ENCODE data around the gene TOP3B. TPM values are rescaled to one million over a fixed set of nuclear protein-coding genes. Genes with fewer than 3 reads are reported as not detected.
"Not testable (repeated sequence)": the region's sequence is repeated elsewhere in the genome, so short reads cannot be mapped to it uniquely, and the experiment has no call there.

The TOP3B gene
- total RNA-seq, 5 donors from 2014 or later (not counting 1 experiment from before 2014, with no cell fraction given), result 58.9 to 90.6 (median 65.9) TPM

DNA sequence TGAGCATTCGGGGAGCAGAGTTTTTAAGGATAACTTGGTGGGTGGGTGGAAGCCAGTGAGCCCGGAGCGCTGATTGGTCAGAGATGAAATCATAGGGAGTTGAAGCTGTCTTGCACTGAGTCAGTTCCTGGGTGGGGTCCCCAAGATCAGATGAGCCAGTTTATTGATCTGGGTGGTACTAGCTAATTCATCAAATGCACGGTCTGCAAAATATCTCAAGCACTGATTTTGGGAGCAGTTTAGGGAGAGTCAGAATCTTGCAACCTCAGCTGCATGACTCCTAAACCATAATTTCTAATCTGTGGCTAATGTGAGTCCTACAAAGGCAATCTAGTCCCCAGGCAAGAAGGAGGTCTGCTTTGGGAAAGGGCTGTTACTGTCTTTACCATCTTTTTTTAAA, 72.2 kb downstream of the TOP3B start:
- H3K27me3 Mint-ChIP-seq; H3K9me3 ChIP-seq; CTCF ChIA-PET; H3K36me3 Mint-ChIP-seq; H3K4me3 Mint-ChIP-seq; DNase-seq; H3K27me3 ChIP-seq (replicated peaks in 1 of 2; ENCODE audit: control insufficient read depth in 2 of 2, extremely low read depth in 1 of 2, insufficient read depth in 2 of 2, low read length in 1 of 2); H3K9me3 Mint-ChIP-seq; H3K27ac ChIP-seq (ENCODE audit: low read length); H3K4me1 ChIP-seq (ENCODE audit: control insufficient read depth in 1 of 2, extremely low read depth in 1 of 2, insufficient read depth in 2 of 2, low read length in 2 of 2); ATAC-seq (replicated peaks in 1 of 4); H3K36me3 ChIP-seq (ENCODE audit: control insufficient read depth in 2 of 2, extremely low read depth in 1 of 2, insufficient read depth in 1 of 2, low read length in 1 of 2); H3K4me1 Mint-ChIP-seq; H3K27ac Mint-ChIP-seq; POLR2A ChIA-PET; H3K4me3 ChIP-seq (ENCODE audit: control insufficient read depth in 1 of 2, extremely low read depth in 1 of 2, low read length in 1 of 2): not testable (repeated sequence)
- WGBS (ENCODE audit: insufficient coverage), result 97% methylated on average over 3 of the region's 4 CpGs

DNA sequence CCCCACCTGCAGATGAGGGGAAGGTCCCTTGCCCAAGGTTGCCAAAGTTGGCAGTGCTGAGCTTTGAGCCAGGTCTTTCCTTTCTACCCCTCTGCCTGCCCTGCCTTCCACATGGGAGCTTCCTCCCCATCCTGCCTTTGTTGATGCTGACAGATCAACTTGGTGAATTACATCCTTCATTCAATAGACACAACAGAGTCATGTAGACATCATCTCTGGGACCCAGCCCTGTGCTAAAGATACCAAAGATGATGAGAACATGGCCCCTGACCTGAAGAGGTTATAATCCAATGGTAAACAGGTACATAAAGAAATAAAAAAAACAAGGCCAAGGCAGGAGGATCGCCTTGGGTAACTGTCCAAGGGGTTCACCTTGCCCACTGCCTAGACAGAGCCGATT, 72.7 kb downstream of the TOP3B start:
- 86% methylated on average over 2 of the region's 2 CpGs for WGBS (ENCODE audit: insufficient coverage)
- no peaks in the 10 kb centered on the region for H3K9me3 ChIP-seq
- CTCF ChIA-PET, result no interaction called here
- H3K27ac ChIP-seq (ENCODE audit: low read length), result no peak overlapping the region
- Mint-ChIP-seq H3K9me3 (no peaks in the 10 kb centered on the region), H3K27ac (no peak overlapping the region), H3K36me3 (peaks cover 3% of the 10 kb centered on the region), H3K27me3 (no peaks in the 10 kb centered on the region), H3K4me3 (no peak overlapping the region), H3K4me1 (no peaks in the 10 kb centered on the region)
- no peak overlapping the region for H3K4me3 ChIP-seq (ENCODE audit: control insufficient read depth in 1 of 2, extremely low read depth in 1 of 2, low read length in 1 of 2)
- POLR2A ChIA-PET, result no interaction called here
- ATAC-seq (replicated peaks in 1 of 4) (no peak), DNase-seq (no peak)
- H3K4me1 ChIP-seq (ENCODE audit: control insufficient read depth in 1 of 2, extremely low read depth in 1 of 2, insufficient read depth in 2 of 2, low read length in 2 of 2), result no peaks in the 10 kb centered on the region
- H3K27me3 ChIP-seq (replicated peaks in 1 of 2; ENCODE audit: control insufficient read depth in 2 of 2, extremely low read depth in 1 of 2, insufficient read depth in 2 of 2, low read length in 1 of 2), result no peaks in the 10 kb centered on the region
- H3K36me3 ChIP-seq (ENCODE audit: control insufficient read depth in 2 of 2, extremely low read depth in 1 of 2, insufficient read depth in 1 of 2, low read length in 1 of 2), result no peaks in the 10 kb centered on the region

DNA sequence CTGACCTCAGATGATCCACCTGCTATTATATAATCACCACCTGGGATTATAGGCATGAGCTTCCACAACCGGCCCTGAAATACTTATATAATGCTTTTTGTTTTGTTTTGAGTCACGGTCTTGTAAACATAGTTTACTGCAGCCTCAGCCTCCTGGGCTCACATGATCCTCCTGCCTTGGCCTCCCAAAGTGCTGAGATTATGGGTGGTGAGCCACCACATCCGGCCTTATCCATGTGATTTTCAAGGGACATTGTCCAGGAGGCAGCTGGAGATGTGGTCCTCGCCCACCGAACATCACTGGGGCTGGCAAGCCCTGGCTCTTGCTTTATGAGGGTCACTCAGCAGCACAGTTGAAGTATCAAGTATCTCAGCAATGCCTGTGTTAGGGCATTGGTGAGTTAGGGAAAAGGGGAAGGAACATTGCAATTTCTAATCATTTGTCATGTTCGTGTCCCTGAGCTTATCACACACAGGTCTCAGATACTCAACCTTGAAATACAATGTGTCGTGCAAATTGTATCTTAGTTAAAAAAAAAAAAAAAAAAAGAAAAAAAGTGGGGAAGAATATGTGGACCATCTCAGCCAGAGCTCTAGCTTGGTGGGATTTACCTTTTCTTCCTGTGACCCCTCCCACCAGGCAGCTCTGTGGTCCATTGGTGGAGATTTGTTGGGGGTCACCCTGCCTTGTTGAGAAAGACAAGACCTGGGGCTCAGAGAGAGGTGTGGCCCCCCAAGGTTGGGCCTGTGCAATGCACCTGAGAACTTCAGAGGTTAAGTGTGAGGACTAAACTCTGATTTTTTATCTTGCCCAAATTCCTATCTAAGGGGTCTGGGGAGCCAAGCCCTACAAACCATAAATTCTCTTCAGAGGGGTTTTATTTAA, 74.7 kb downstream of the TOP3B start:
- no peak for ATAC-seq (replicated peaks in 1 of 4)
- CTCF ChIA-PET, result no interaction called here
- H3K9me3 Mint-ChIP-seq, result no peaks in the 10 kb centered on the region
- Histone ChIP-seq H3K9me3 (no peaks in the 10 kb centered on the region), H3K36me3 (ENCODE audit: control insufficient read depth in 2 of 2, extremely low read depth in 1 of 2, insufficient read depth in 1 of 2, low read length in 1 of 2) (no peaks in the 10 kb centered on the region), H3K27ac (ENCODE audit: low read length) (no peak overlapping the region), H3K4me1 (ENCODE audit: control insufficient read depth in 1 of 2, extremely low read depth in 1 of 2, insufficient read depth in 2 of 2, low read length in 2 of 2) (no peaks in the 10 kb centered on the region), H3K4me3 (ENCODE audit: control insufficient read depth in 1 of 2, extremely low read depth in 1 of 2, low read length in 1 of 2) (no peak overlapping the region), H3K27me3 (replicated peaks in 1 of 2; ENCODE audit: control insufficient read depth in 2 of 2, extremely low read depth in 1 of 2, insufficient read depth in 2 of 2, low read length in 1 of 2) (no peaks in the 10 kb centered on the region)
- H3K4me3 Mint-ChIP-seq, result no peak overlapping the region
- no peaks in the 10 kb centered on the region for H3K4me1 Mint-ChIP-seq
- H3K27ac Mint-ChIP-seq, result no peak overlapping the region
- no peak for DNase-seq
- peaks cover 3% of the 10 kb centered on the region for H3K36me3 Mint-ChIP-seq
- POLR2A ChIA-PET, result no interaction called here
- 86% methylated on average over 4 of the region's 7 CpGs for WGBS (ENCODE audit: insufficient coverage)
- no peaks in the 10 kb centered on the region for H3K27me3 Mint-ChIP-seq

Other genes with a start within 250 kb of the TOP3B start
- gene YPEL1, start 247.0 kb downstream of the TOP3B start, total RNA-seq, result 10 to 100 TPM in 2 of 5 donors, 1 to 10 TPM in 3; 8.2 to 12.6 (median 9.9) TPM
- gene MAPK1, start 115.1 kb downstream of the TOP3B start, total RNA-seq, result 100 to 1,000 TPM in 4 of 5 donors, 10 to 100 TPM in 1; 85.0 to 114 (median 110) TPM
- 10 to 100 TPM; 18.7 to 29.9 (median 24.4) TPM for gene PPM1F, start 29.9 kb downstream of the TOP3B start, total RNA-seq

Data from T-cell (primary cell).